Right renal pelvis (tissue), 4 donors: ENCODE results near the gene TFAP2E. TPM values are rescaled to one million over a fixed set of nuclear protein-coding genes. Genes with fewer than 3 reads are reported as not detected.

Experiments
- DNase-seq, 4 donors: peaks; one replicate each; pipeline ENCODE4 v3.0.0-alpha.2; 2013; ENCODE audit warnings: low read depth in 4 of 4, low spot score in 3 of 4, missing footprints in 1 of 4
- polyA plus RNA-seq, 4 donors: library from polyadenylated mRNA; unstranded; fragments of 120-200 nt; gene quantifications; one replicate each; pipeline ENCODE4 v1.2.1, GENCODE V29; 2013; ENCODE audit not compliant: insufficient read length in 4 of 4

TFAP2E gene
- 1 to 10 TPM in 1 of 4 donors, under 1 TPM in 3; 0.79 to 1.1 (median 0.95) TPM for polyA plus RNA-seq

DNA sequence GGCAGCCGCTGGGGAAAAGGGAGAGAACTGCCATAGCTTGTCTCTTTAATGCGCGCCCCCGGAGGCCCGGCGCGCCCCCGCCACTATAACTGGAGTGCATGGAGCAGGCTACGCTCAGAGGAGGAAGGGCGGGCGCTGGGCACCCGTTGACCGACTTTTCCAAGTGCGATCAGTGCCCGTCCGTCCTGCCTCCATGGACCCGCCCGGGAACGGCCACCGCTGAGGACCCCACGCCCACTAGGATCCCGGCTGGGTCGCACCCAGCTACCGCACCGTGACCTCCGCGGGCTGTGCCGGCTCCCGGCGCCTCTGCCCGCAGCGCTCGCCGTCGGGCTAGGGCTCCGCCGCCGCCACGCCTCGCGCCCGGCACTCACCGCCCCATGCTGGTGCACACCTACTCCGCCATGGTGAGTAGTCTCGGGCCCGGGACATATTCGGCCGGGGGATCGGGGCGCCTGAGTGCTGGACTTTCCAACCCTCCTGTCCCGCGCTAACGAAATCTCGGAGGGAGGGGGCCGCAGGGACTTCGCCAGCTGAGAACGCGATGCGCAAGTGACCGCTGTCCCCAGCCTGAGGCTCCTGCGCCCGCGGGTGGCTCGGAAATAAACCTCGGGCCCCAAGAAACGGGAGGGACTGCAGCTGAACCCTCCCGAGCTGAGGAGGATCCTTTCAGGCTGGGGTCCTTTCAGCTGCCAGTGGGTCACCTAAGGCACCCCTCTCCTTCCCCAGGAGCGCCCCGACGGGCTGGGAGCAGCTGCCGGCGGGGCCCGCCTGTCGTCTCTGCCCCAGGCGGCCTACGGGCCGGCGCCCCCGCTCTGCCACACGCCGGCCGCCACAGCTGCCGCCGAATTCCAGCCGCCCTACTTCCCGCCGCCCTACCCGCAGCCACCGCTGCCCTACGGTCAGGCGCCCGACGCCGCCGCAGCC, at the start of gene TFAP2E:
Gene TFAP2E (plus strand): TSS at position 117 of the 927 bp plus-strand sequence. CDS start 264 bp downstream, at position 381.
- no peak for DNase-seq

DNA sequence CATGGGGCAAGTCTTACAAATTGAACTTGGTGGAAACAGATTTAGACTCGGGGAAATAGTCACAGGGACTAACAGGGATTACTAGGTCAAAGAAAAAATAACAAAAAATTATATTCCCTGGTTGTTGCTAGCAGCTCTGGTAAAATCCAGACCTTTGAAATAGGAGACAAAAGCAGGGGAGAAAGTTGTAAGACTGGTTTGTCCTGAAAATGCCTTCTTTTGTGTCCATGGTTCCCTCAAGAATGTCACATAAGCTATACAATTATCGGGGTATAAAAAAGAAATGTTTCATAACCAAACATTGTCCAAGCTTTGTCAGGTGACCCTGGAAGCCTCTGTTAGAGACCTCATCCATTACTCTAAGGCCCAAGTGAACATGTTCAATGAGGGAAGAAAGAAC, 49.0 kb upstream of the TFAP2E start:
- peak in 1 of 4 donors; percentile 12 for DNase-seq

DNA sequence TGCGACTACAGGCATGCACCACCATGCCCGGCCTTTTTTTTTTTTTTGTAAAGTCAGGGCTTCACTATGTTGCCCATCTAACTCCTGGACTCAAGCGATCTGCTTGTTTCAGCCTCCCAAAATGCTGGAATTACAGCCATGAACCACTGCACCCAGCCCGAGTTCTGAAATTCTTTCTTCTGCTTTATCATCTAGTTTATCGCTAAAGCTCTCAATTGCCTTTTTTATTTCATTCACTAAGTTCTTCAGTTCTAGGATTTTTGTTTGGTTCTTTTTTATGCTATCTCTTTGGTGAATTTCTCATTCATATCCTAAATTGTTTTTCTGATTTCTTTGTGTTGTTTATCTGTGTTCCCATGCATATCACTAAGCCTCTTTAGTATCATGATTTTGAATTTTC, 42.9 kb upstream of the TFAP2E start:
- no peak for DNase-seq

DNA sequence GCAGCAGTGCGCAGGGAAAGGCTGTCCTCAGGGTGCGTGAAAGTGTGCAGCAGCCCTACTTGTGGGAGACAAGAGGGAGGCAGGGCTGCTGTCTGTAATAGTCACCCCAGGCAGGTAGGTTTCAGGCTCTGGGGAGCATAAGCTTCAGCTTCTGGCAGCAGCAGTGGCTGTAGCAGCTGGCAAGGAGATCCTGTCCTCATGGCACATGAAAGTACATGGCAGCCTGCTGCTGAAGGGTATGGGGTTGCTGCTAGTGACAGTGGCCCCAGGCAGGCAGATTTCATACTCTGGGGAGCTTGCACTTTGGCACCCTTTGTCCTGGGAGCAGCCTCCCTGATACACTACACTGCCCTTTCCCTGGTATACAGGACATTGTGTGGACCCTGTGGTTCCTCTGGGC, 42.2 kb upstream of the TFAP2E start:
- no peak for DNase-seq

GRCh38 chr1:35531368-35531767, 41.7 kb upstream of the TFAP2E start:
- no peak for DNase-seq

DNA sequence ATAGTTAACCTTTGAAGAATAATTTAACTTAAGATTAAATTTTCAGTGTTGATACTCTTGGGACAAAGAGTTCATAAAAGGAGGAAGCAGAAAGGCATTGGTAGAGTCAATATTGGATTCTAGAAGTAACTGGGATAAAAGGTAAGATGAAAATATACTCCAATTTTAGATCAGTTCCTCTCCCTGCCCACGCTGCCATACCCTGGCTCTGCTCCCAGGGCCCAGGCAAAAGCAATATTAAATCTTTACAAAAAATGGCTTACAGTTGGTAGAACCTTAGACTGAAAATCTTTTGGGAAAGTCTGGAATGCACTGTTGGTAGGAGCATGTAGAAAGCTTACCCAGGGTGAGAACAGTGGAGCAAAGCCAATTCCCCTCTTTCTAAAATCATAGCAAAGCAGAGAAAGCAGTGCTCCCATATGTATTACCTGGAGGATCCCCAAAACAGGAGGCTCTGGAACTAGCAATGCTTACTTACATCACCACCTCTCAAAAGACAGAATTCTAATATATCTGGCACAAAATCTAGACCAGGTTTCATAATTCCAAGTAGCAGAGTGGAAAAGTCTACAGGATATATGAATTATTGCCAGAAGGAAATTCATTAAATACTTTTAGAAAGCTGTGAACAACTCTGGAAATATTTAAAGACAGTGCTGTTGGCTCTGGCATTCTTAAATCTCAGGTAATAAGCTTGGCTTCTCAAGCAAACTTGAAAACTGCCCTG, 40.5 kb upstream of the TFAP2E start:
- DNase-seq = no peak

GRCh38 chr1:35533586-35533985, 39.5 kb upstream of the TFAP2E start:
- DNase-seq = no peak

GRCh38 chr1:35535243-35535642, 37.9 kb upstream of the TFAP2E start:
- DNase-seq = no peak

- DNase-seq = no peak
These were observed 36.5 kb upstream of the TFAP2E start for GRCh38 chr1:35536556-35537162.

GRCh38 chr1:35537806-35538205, 35.3 kb upstream of the TFAP2E start:
- no peak for DNase-seq

GRCh38 chr1:35539073-35539823, 33.9 kb upstream of the TFAP2E start:
- DNase-seq = no peak

DNA sequence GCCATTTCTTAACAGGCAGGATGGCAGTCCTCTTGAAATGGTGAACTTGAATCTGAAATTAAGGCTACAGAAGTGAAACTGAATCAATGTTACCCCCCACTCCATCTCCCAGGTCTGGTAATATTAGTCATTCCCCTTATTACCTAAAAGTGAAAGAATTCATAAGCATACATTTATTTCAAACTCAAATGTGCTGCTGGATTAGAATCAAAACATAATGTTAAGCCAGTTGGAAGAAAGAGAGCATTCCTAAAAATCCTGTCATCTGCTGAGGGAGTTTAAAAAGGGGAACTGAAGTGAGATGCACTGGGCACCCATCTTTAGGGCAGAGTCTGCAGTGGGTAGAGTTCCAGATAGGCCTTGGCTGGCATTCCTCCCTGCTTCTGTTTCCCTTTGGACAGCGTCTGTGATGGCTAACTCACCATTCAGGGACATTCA, 33.3 kb upstream of the TFAP2E start:
- DNase-seq = no peak

DNA sequence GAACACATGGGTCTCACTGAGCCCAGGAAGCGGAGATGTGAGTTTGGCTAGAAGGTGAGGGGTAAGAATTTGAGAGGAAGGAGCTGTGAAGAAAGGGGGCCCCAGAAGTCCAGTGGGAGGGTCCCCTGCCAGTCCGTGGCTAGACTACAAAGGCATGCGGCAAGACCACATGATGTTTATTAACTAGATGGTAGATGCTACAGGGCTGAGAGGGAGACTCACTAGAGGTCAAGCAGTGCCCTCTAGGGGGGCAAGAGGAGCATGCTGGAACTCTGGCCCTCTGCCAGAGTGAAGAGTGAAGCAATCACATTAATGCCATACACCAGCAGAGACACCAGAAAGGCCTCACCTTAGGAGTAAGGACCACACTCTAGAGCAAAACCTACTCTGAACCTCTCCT, 28.1 kb upstream of the TFAP2E start:
- DNase-seq = no peak

GRCh38 chr1:35546614-35547013, 26.5 kb upstream of the TFAP2E start:
- no peak for DNase-seq

DNA sequence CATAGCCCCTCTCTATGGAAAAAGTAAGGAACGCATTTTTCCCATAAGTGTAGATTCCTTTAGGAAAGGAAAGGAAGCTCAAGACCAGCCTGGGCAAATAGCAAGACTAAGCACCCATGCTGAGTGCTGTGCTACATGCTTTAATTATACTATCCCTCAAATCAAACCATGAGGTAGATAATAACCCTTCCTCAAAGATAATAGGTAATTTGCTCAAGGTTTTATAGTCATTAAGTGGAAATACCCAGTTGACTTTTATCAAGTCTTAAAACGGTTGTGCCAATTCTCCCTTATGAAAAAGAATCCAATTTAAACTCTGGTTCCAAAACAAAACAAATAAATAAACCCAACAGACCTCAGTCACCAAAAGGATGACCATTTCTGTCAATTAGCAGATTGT, 19.3 kb upstream of the TFAP2E start:
- no peak for DNase-seq

- DNase-seq = no peak
These were observed 18.6 kb upstream of the TFAP2E start for GRCh38 chr1:35554266-35555211.

GRCh38 chr1:35555212-35555584, 17.9 kb upstream of the TFAP2E start:
- DNase-seq = no peak

DNA sequence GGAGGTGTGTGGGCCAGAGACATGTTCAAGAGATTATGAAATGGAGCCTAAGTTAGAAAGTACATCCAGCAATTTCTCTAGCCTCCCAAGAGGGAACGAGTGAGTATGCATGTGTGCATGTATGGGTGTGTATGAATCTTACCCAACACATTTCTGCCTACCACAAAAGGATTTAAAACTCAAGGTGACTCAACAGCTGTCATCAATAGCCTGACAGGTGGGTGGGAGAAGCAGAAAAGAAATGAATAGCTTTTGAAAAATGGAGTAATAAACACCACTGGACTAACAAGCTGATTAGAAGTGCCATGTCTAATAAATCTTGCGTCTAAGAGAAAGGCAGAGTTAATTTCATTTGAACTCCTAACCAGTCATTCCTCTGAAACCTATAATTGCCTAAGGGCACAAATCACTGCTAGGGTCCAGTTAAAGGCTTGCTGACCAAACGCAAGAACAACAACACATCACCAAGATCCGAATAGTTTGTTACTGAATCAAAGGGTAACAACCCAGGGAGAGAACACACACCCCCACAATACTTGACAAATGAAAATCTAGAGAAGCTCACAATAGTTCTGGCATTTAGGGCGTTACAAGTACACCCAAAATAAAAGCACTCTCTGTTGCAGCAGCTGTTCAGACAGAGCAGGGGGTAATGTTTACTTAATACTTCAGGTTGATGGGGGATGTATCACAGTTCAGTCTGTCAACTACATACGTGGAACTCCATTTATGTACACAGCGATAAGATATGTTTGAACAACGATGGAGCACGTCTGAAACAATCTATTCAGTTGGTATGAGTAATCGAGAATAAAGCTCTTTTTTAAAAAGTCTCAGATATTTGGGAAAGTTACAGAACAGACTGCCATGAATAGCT, 17.3 kb upstream of the TFAP2E start:
- no peak for DNase-seq
